ENCODE measurements around the gene BARHL1. TPM values are rescaled to one million over a fixed set of nuclear protein-coding genes. Genes with fewer than 3 reads are reported as not detected.

BARHL1 gene
- total and polyA plus RNA-seq, 2 of the 4 experiments (the other 2 are of a cell fraction): not detected

DNA sequence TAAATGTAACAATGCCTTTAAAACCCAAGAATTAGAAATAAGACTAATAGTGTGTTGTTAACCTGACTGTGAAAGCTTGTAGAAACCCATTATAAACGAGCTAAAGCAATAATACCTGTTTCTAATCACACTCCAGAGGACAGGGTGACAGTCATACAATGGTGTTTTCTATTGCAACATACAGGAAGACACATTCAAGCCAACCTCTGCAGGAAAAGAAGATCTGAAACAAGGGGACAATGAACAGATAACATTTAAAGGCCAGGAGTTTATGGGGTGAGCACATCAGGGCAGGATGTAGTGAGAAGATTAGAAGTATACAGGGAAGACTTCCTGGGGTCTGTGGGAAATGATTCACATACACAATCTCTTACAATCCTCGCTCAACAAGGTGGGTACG lies 13.8 kb downstream of the BARHL1 start:
- H2BK15ac ChIP-seq (ENCODE audit: low read depth, low read length): no peak overlapping the region
- no peak overlapping the region for H3K4me3 ChIP-seq (ENCODE audit: insufficient read depth, low read depth, low read length)
- ChIA-PET POLR2A (ENCODE audit: unreplicated experiment) (no interaction called here), CTCF (interaction anchor here (0.5 to 1.1 kb wide), 2 partner anchors 14 to 48 kb away, joined by 3 to 4 read pairs; no protein-coding TSS in a partner anchor)
- intact Hi-C loops (cut with micrococcal nuclease): no loop called here
- in situ Hi-C loops (cut with MboI; ENCODE audit: low sequenced_read_pairs): no loop called here
- H2BK20ac ChIP-seq (ENCODE audit: low read depth, low read length): no peak overlapping the region
- no peak overlapping the region for H2BK120ac ChIP-seq (ENCODE audit: low read depth, low read length)
- H3K36me3 ChIP-seq (ENCODE audit: control insufficient read depth, insufficient read depth, low read length): peaks cover 18% of the 10 kb centered on the region
- H2AK9ac ChIP-seq (replicated peaks; ENCODE audit: low read depth, low read length, poor library complexity): no peak overlapping the region
- peaks cover 8% of the 10 kb centered on the region for H4K20me1 ChIP-seq (ENCODE audit: insufficient read depth, low read length)
- H3K9me1 ChIP-seq (ENCODE audit: insufficient read depth, low read length): peaks cover 11% of the 10 kb centered on the region; the same call in 1 of the 2 replicates
- H3K9me3 ChIP-seq (ENCODE audit: control insufficient read depth, insufficient read depth, low read length): no peaks in the 10 kb centered on the region
- dilution Hi-C loops (cut with HindIII; ENCODE audit: low sequenced_read_pairs, unreplicated experiment): no loop called here
- no peak overlapping the region for H3K18ac ChIP-seq (ENCODE audit: low read depth, low read length)
- no peak overlapping the region for H2BK5ac ChIP-seq (ENCODE audit: low read depth, low read length, poor library complexity, severe bottlenecking)
- no TSS peak for BruUV-seq (replicated peaks)
- H3K27me3 ChIP-seq (ENCODE audit: control insufficient read depth, insufficient read depth, low read length): peaks cover 10% of the 10 kb centered on the region
- H2AFZ ChIP-seq (replicated peaks; ENCODE audit: low read length, poor library complexity): no peak overlapping the region
- H2AK5ac ChIP-seq (ENCODE audit: low read depth, low read length): no peak overlapping the region
- DNase-seq: no peak
- peak; percentile 29; the same call in 1 of the 2 replicates for TF ChIP-seq CEBPB (IDR thresholded peaks at IDR 0.05; ENCODE audit: low read depth, low read length)
- TF ChIP-seq, protein P1, sequence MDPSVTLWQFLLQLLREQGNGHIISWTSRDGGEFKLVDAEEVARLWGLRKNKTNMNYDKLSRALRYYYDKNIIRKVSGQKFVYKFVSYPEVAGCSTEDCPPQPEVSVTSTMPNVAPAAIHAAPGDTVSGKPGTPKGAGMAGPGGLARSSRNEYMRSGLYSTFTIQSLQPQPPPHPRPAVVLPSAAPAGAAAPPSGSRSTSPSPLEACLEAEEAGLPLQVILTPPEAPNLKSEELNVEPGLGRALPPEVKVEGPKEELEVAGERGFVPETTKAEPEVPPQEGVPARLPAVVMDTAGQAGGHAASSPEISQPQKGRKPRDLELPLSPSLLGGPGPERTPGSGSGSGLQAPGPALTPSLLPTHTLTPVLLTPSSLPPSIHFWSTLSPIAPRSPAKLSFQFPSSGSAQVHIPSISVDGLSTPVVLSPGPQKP (IDR thresholded peaks at IDR 0.05; ENCODE audit: borderline replicate concordance, low read depth, low read length): no peak
- no peak overlapping the region for H3K4me2 ChIP-seq (ENCODE audit: low read depth, low read length)
- no peak overlapping the region for H4K8ac ChIP-seq (ENCODE audit: low read depth in 2 of 2, low read length in 2 of 2)
- no peaks in the 10 kb centered on the region for H3K79me1 ChIP-seq (ENCODE audit: low read depth in 1 of 2, low read length in 2 of 2)
- no peak overlapping the region for H3K56ac ChIP-seq (ENCODE audit: extremely low read depth, insufficient read depth, low read length)
- no peak overlapping the region for H3K4ac ChIP-seq (ENCODE audit: low read depth, low read length)
- no peak overlapping the region for H3K23ac ChIP-seq (ENCODE audit: low read depth, low read length)
- no peak overlapping the region for H4K91ac ChIP-seq (ENCODE audit: insufficient read depth, low read depth, low read length)
- WGBS, 2 experiments (ENCODE audit: extremely low coverage in 2 of 2, insufficient read length in 1 of 2): no CpG with 5 or more reads among the region's 3 CpGs
- H3K14ac ChIP-seq (replicated peaks; ENCODE audit: low read depth, low read length): no peak overlapping the region
- no peak for ATAC-seq (ENCODE audit: low read depth)
- no peaks in the 10 kb centered on the region for H3K4me1 ChIP-seq (ENCODE audit: control insufficient read depth, insufficient read depth, low read length)
- no peak overlapping the region for H3K9ac ChIP-seq (ENCODE audit: low read depth, low read length)
- no peak overlapping the region for H4K5ac ChIP-seq (ENCODE audit: low read depth, low read length)
- no peak overlapping the region for H3K27ac ChIP-seq (ENCODE audit: insufficient read depth, low read length)

Data from IMR-90 (cell line).